ENCODE results near the gene NEK2. TPM values are rescaled to one million over a fixed set of nuclear protein-coding genes. Genes with fewer than 3 reads are reported as not detected.

The NEK2 gene
- total RNA-seq, 1 experiment from 2014 or later: 50.2 TPM

DNA sequence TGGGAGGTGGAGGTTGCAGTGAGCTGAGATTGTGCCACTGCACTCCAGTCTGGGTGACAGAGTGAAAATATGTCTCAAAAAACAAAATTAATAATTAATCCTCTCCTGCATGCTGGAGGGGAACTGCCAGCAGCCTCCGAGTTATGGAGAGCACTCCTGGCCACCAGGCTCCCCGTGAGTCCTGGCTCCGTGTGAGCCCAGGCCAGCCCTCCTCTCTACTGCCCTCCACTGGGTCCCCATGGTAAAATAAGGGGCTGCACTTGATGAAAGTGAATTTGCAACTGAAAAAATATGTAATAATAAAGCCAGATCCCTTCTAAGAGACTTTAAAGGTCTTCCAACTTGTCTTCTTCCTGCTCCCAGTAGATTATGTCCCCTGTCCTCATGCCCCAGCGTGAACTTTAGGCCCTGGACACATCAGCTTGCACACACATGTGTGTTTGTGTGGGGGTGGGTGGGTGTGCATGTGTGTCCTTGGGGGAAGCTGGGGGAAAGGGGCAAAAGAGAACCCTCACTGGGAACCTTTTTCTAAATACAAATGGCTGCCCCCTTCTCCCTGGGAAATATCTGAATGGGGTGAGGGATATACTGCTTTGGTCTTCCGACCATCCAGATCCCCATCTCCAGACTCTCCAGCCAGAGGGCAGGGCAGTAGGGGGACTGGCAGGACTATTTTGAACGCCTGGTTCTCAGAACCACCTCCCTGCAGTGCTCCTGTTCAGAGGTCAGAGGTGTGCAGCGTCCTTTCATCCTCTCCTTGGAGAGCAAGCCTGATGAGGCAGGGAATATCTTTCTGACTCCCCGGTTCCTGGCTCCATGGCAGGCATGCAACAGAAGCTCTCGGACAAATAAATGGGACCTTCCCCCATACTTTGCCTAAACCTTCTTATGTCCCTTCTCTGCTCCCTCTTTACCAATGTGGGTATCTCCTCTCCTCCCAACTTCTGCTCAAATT is 26.2 kb downstream of the NEK2 start:
- intact Hi-C loops (cut with micrococcal nuclease): no loop called here
- POLR2A ChIA-PET: interaction anchor here (0.6 to 1.5 kb wide), 2 partner anchors 70 to 1275 kb away, joined by 3 to 4 read pairs; partner anchors contain the start of gene SLC30A1
- ATAC-seq: peak; percentile 74

More for the DNA sequence above, 26.2 kb downstream of the NEK2 start:
- H3K4me2 ChIP-seq (ENCODE audit: low read length): peak overlapping the region; percentile 38; the same call in 1 of the 2 replicates
- H3K27ac ChIP-seq (ENCODE audit: low read depth, low read length): no peak overlapping the region
- no peaks in the 10 kb centered on the region for H3K9me3 ChIP-seq (ENCODE audit: control insufficient read depth in 1 of 2, insufficient read depth in 1 of 2, low read depth in 1 of 2, low read length in 2 of 2)
- TF ChIP-seq CEBPB (IDR thresholded peaks at IDR 0.05; ENCODE audit: low read depth) (no peak), RAD21 (IDR thresholded peaks at IDR 0.05; ENCODE audit: low read depth) (peak; percentile 56), POLR2A (IDR thresholded peaks at IDR 0.05; ENCODE audit: borderline replicate concordance, extremely low read depth, insufficient read depth, insufficient read length) (no peak), TCF7L2 (IDR thresholded peaks at IDR 0.05; ENCODE audit: borderline replicate concordance, extremely low read depth, insufficient read depth, insufficient read length) (no peak), ZFX (IDR thresholded peaks at IDR 0.05) (no peak), JUND (IDR thresholded peaks at IDR 0.05) (no peak), YY1 (IDR thresholded peaks at IDR 0.05; ENCODE audit: extremely low read depth, insufficient replicate concordance, low read depth, low read length) (no peak), ZNF274 (IDR thresholded peaks at IDR 0.05; ENCODE audit: low read depth, low read length) (no peak)
- TF ChIP-seq, protein P1, sequence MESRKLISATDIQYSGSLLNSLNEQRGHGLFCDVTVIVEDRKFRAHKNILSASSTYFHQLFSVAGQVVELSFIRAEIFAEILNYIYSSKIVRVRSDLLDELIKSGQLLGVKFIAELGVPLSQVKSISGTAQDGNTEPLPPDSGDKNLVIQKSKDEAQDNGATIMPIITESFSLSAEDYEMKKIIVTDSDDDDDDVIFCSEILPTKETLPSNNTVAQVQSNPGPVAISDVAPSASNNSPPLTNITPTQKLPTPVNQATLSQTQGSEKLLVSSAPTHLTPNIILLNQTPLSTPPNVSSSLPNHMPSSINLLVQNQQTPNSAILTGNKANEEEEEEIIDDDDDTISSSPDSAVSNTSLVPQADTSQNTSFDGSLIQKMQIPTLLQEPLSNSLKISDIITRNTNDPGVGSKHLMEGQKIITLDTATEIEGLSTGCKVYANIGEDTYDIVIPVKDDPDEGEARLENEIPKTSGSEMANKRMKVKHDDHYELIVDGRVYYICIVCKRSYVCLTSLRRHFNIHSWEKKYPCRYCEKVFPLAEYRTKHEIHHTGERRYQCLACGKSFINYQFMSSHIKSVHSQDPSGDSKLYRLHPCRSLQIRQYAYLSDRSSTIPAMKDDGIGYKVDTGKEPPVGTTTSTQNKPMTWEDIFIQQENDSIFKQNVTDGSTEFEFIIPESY (IDR thresholded peaks at IDR 0.05; ENCODE audit: extremely low read depth, insufficient replicate concordance, low read length): no peak
- TF ChIP-seq, protein P2, sequence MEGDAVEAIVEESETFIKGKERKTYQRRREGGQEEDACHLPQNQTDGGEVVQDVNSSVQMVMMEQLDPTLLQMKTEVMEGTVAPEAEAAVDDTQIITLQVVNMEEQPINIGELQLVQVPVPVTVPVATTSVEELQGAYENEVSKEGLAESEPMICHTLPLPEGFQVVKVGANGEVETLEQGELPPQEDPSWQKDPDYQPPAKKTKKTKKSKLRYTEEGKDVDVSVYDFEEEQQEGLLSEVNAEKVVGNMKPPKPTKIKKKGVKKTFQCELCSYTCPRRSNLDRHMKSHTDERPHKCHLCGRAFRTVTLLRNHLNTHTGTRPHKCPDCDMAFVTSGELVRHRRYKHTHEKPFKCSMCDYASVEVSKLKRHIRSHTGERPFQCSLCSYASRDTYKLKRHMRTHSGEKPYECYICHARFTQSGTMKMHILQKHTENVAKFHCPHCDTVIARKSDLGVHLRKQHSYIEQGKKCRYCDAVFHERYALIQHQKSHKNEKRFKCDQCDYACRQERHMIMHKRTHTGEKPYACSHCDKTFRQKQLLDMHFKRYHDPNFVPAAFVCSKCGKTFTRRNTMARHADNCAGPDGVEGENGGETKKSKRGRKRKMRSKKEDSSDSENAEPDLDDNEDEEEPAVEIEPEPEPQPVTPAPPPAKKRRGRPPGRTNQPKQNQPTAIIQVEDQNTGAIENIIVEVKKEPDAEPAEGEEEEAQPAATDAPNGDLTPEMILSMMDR (IDR thresholded peaks at IDR 0.05 in 2 of 3, conservative IDR thresholded peaks at IDR 0.05 in 1 of 3; ENCODE audit: borderline replicate concordance in 1 of 3, insufficient read depth in 1 of 3, low read depth in 2 of 3, low read length in 2 of 3): peak; percentile 53 to 66 (median 59); a peak in 5 of 6 replicates
- no peak for DNase-seq (ENCODE audit: low read depth, low spot score)
- no peaks in the 10 kb centered on the region for H3K36me3 ChIP-seq (ENCODE audit: control insufficient read depth in 1 of 2, insufficient read depth in 2 of 2, low read length in 2 of 2)
- no peak overlapping the region for H2AFZ ChIP-seq (ENCODE audit: low read depth, low read length, poor library complexity, severe bottlenecking)
- BruUV-seq (replicated peaks): no TSS peak
- RAD21 ChIA-PET (ENCODE audit: low non-redundant PET in 1 of 2, low total read pairs in 2 of 2, uncharacterized antibody in 2 of 2, unreplicated experiment in 2 of 2): interaction anchor here in 1 of 2 experiments (0.9 kb wide), 1 partner anchor 73 kb away, joined by 3 read pairs; no protein-coding TSS in a partner anchor
- H4K20me1 ChIP-seq (ENCODE audit: insufficient read depth): no peaks in the 10 kb centered on the region
- no peaks in the 10 kb centered on the region for H3K9me2 ChIP-seq (ENCODE audit: insufficient read depth)
- H3K9ac ChIP-seq (ENCODE audit: low read length): no peak overlapping the region
- H3K27me3 ChIP-seq (ENCODE audit: insufficient read depth, low read length): no peaks in the 10 kb centered on the region
- H3K4me1 ChIP-seq (ENCODE audit: control insufficient read depth in 1 of 2, insufficient read depth in 2 of 2, low read length in 2 of 2): peaks cover 14 to 46% of the 10 kb centered on the region in 2 experiments; a peak in 3 of 4 replicates
- H3K4me3 ChIP-seq (replicated peaks in 1 of 2; ENCODE audit: low read depth in 1 of 2, low read length in 2 of 2): no peak overlapping the region
- no peaks in the 10 kb centered on the region for H3K79me2 ChIP-seq (ENCODE audit: insufficient read depth, low read length)
- CTCF ChIA-PET: interaction anchor here (1.1 to 1.4 kb wide), 2 partner anchors 106 to 326 kb away, joined by 3 read pairs; no protein-coding TSS in a partner anchor
